Stimulated activated CD8-positive, alpha-beta memory T cell treated with anti-CD3 and anti-CD28 coated beads, Interleukin-7, amount 100 ng/mL, for 4 hours (primary cell): Measurements from ENCODE around the gene TOB2.
A peak's percentile ranks its signal among the peaks of the same experiment; 100 is the strongest.
"Not testable (repeated sequence)": the region's sequence is repeated elsewhere in the genome, so short reads cannot be mapped to it uniquely, and the experiment has no call there.

Experiments used
- DNase-seq, 2 donors: peaks; one replicate each; pipeline ENCODE4 v3.0.0-alpha.2; 2020; ENCODE audit warnings: low read depth in 2 of 2

The TOB2 gene

GRCh38 chr22:41468381-41469217 is 22.0 kb upstream of the TOB2 start, which contains the start of the genes ACO2 and PHF5A:
Gene ACO2 (plus strand): TSS chr22:41469117. CDS start chr22:41469147, 30 bp downstream.
Gene PHF5A (minus strand): TSS chr22:41468692. CDS start chr22:41468653, 39 bp downstream.
- peak; percentile 94 to 97 for DNase-seq

GRCh38 chr22:41461901-41462300 is 15.3 kb upstream of the TOB2 start:
- no peak for DNase-seq

GRCh38 chr22:41460071-41460470 is 13.5 kb upstream of the TOB2 start:
- DNase-seq: not testable (repeated sequence)

GRCh38 chr22:41459431-41459830 is 12.8 kb upstream of the TOB2 start:
- no peak for DNase-seq

GRCh38 chr22:41458161-41458728 is 11.6 kb upstream of the TOB2 start:
- no peak for DNase-seq

GRCh38 chr22:41448189-41448808 is 1.7 kb upstream of the TOB2 start:
- peak; percentile 83 to 88 for DNase-seq

GRCh38 chr22:41447435-41448188 is 1.0 kb upstream of the TOB2 start:
- DNase-seq: peak in 1 of 2 donors; percentile 41

GRCh38 chr22:41446057-41446501 is 522 bp downstream of the TOB2 start:
- DNase-seq: no peak

GRCh38 chr22:41445129-41446056 is 1.2 kb downstream of the TOB2 start:
- no peak for DNase-seq

GRCh38 chr22:41444360-41445128 is 2.1 kb downstream of the TOB2 start:
- DNase-seq: peak; percentile 80 to 84

- DNase-seq: no peak
These were observed 4.3 kb downstream of the TOB2 start for GRCh38 chr22:41442240-41442792.

GRCh38 chr22:41440511-41440910 is 6.1 kb downstream of the TOB2 start:
- not testable (repeated sequence) for DNase-seq

GRCh38 chr22:41437198-41437597 is 9.4 kb downstream of the TOB2 start:
- no peak for DNase-seq

- no peak for DNase-seq
These were observed 10.1 kb downstream of the TOB2 start for GRCh38 chr22:41436322-41437113.

- no peak for DNase-seq
These were observed 11.0 kb downstream of the TOB2 start for GRCh38 chr22:41435560-41435959.

- DNase-seq: not testable (repeated sequence)
These were observed 12.1 kb downstream of the TOB2 start for GRCh38 chr22:41434361-41435003.

- not testable (repeated sequence) for DNase-seq
These were observed 13.1 kb downstream of the TOB2 start for GRCh38 chr22:41433480-41433879.

GRCh38 chr22:41431656-41432055 is 14.9 kb downstream of the TOB2 start:
- DNase-seq: no peak
